Kasumi-1 (cell line): ENCODE results near the gene PGBD5.

Experiments
- DNase-seq, 2 experiments: peaks; one replicate each; lab custom pipeline; 2025; lab: John Stamatoyannopoulos, UW

The PGBD5 gene

GRCh38 chr1:230301322-230301721, 124.8 kb downstream of the PGBD5 start:
- no peak for DNase-seq

GRCh38 chr1:230300322-230301301, 125.5 kb downstream of the PGBD5 start:
- no peak for DNase-seq

GRCh38 chr1:230299191-230300006, 126.7 kb downstream of the PGBD5 start:
- peak in 1 of 2 experiments; percentile 12 for DNase-seq

- no peak for DNase-seq
Observed at GRCh38 chr1:230295367-230295766, 130.8 kb downstream of the PGBD5 start.

- no peak for DNase-seq
Observed at GRCh38 chr1:230293390-230293700, 132.8 kb downstream of the PGBD5 start.

GRCh38 chr1:230292689-230293389, 133.3 kb downstream of the PGBD5 start:
- no peak for DNase-seq

- no peak for DNase-seq
Observed at GRCh38 chr1:230291731-230292620, 134.2 kb downstream of the PGBD5 start.

GRCh38 chr1:230289350-230289644, 136.8 kb downstream of the PGBD5 start:
- no peak for DNase-seq

GRCh38 chr1:230288641-230289349, 137.3 kb downstream of the PGBD5 start:
- no peak for DNase-seq

GRCh38 chr1:230287674-230288315, 138.3 kb downstream of the PGBD5 start:
- no peak for DNase-seq

- DNase-seq = no peak
Observed at GRCh38 chr1:230286890-230287269, 139.3 kb downstream of the PGBD5 start.

- no peak for DNase-seq
Observed at GRCh38 chr1:230286166-230286889, 139.8 kb downstream of the PGBD5 start.

GRCh38 chr1:230285351-230285750, 140.8 kb downstream of the PGBD5 start:
- DNase-seq = no peak

GRCh38 chr1:230284891-230285290, 141.2 kb downstream of the PGBD5 start:
- DNase-seq = no peak

- DNase-seq = no peak
Observed at GRCh38 chr1:230283678-230284077, 142.5 kb downstream of the PGBD5 start.

- DNase-seq = no peak
Observed at GRCh38 chr1:230282157-230282556, 144.0 kb downstream of the PGBD5 start.

GRCh38 chr1:230281556-230281955, 144.6 kb downstream of the PGBD5 start:
- DNase-seq = no peak

GRCh38 chr1:230280906-230281413, 145.2 kb downstream of the PGBD5 start:
- DNase-seq = no peak

GRCh38 chr1:230280054-230280795, 145.9 kb downstream of the PGBD5 start:
- DNase-seq = no peak
